ENCODE results near the gene ANKRD12.

DNA sequence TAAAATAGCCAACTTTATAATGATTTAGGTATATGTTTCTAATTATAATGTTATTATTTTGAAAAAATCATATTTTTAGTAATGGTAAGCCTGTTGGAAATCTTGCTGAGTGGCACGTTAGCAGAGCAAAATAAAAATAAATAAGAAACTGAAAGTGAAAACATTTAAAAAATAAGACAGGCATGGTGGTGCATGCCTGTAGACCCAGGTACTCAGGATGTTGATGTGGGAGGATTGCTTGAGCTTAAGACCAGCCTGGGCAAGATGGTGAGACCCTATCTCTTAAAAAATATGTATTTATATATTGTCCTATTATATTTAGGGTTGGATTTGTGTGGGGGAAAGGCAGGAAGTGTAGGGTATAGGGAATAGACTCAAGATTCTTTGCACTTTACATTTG lies 15.8 kb upstream of the ANKRD12 start:
- TF ChIP-seq EZH2 (IDR thresholded peaks at IDR 0.05) (no peak), POLR2AphosphoS5 (IDR thresholded peaks at IDR 0.05; ENCODE audit: borderline replicate concordance, low read depth, low read length) (no peak), FOXP2 (optimal IDR thresholded peaks at IDR 0.05; ENCODE audit: control extremely low read depth, extremely low read length, insufficient read depth) (no peak)
